B cell (primary cell): ENCODE data around the gene SPTY2D1. TPM values are rescaled to one million over a fixed set of nuclear protein-coding genes. Genes with fewer than 3 reads are reported as not detected.

ENCODE experiments used
- ATAC-seq: fragments of 200-7000 bp; cut with Tn5 transposase; one replicate; pipeline ENCODE4 v1.10.0; 2021; ENCODE audit warnings: low read depth, mild to moderate bottlenecking, moderate number of reproducible peaks, moderate library complexity
- CTCF ChIA-PET: fragments of 350-600 bp; sonication (Branson Sonifier 250); formaldehyde crosslinking; loops from one replicate; lab custom pipeline; 2021; ENCODE audit warnings: antibody characterized with exemption, inconsistent platforms; lab: Charles Lee
- POLR2A ChIA-PET: fragments of 350-600 bp; sonication (Branson Sonifier 250); formaldehyde crosslinking; loops from one replicate; lab custom pipeline; 2021; ENCODE audit warnings: antibody characterized with exemption; lab: Charles Lee
- DNase-seq: peaks from one replicate; pipeline ENCODE4 v3.0.0; 2013
- H2AFZ ChIP-seq: 2 replicates; pipeline ENCODE4 v1.6.1; 2012; ENCODE audit warnings: mild to moderate bottlenecking, low read depth, low read length; ENCODE audit not compliant: insufficient read depth, poor library complexity, severe bottlenecking
- H3K27ac ChIP-seq, 2 donors: 1 replicate in 1 of 2; 2 replicates in 1 of 2; pipeline ENCODE4 v1.5.1; 2012 to 2013; ENCODE audit warnings: low read length in 2 of 2, mild to moderate bottlenecking in 2 of 2, moderate library complexity in 1 of 2
- H3K27me3 ChIP-seq, 4 experiments: fragments of 200-600 bp in 1 of 4; sonication (generic) in 1 of 4; replicated peaks in 1 of 4; 1 replicate in 2 of 4; 2 replicates in 2 of 4; pipeline versions ENCODE4 v1.6.1 to v1.7.0; 2013 to 2016; ENCODE audit warnings: low read length in 3 of 4, mild to moderate bottlenecking in 2 of 4, mixed read lengths in 1 of 4, moderate library complexity in 1 of 4; ENCODE audit not compliant: insufficient read depth in 4 of 4, control insufficient read depth in 3 of 4; ENCODE audit errors: control extremely low read depth in 1 of 4
- H3K36me3 ChIP-seq, 2 experiments: replicated peaks in 1 of 2; 1 replicate in 1 of 2; 2 replicates in 1 of 2; pipeline versions ENCODE4 v1.6.1 to v1.7.1; 2013; ENCODE audit warnings: low read length in 1 of 2; ENCODE audit not compliant: insufficient read depth in 2 of 2, control insufficient read depth in 1 of 2; ENCODE audit errors: control extremely low read depth in 1 of 2, extremely low read depth in 1 of 2
- H3K4me1 ChIP-seq, 2 donors: fragments of 200-600 bp in 1 of 2; sonication (generic) in 1 of 2; 1 replicate in 1 of 2; 2 replicates in 1 of 2; pipeline versions ENCODE4 v1.5.1 to v1.6.1; 2013 to 2017; ENCODE audit warnings: low read length in 2 of 2; ENCODE audit not compliant: control insufficient read depth in 2 of 2, insufficient read depth in 2 of 2
- H3K4me2 ChIP-seq: replicated peaks from 2 replicates; pipeline ENCODE3; 2012; ENCODE audit warnings: mild to moderate bottlenecking, low read depth, low read length; ENCODE audit not compliant: poor library complexity, severe bottlenecking
- H3K4me3 ChIP-seq, 5 experiments: fragments of 200-600 bp in 1 of 5; sonication (generic) in 1 of 5; 1 replicate in 3 of 5; 2 replicates in 2 of 5; pipeline versions ENCODE4 v1.5.1 to v1.7.0; 2011 to 2016; ENCODE audit warnings: low read length in 4 of 5, mild to moderate bottlenecking in 4 of 5, low read depth in 2 of 5, control low read depth in 1 of 5, moderate library complexity in 1 of 5; ENCODE audit not compliant: insufficient read depth in 1 of 5; ENCODE audit errors: control extremely low read depth in 1 of 5, extremely low read depth in 1 of 5
- H3K79me2 ChIP-seq: fragments of 200-600 bp; sonication (generic); one replicate; pipeline ENCODE4 v1.6.0; 2016; ENCODE audit warnings: low read length; ENCODE audit not compliant: control insufficient read depth, insufficient read depth
- H3K9ac ChIP-seq: fragments of 200-600 bp; sonication (generic); 2 replicates; pipeline ENCODE4 v1.6.1; 2017; ENCODE audit warnings: mild to moderate bottlenecking, low read length, moderate library complexity
- H3K9me3 ChIP-seq, 3 donors: one replicate each; pipeline versions ENCODE4 v1.6.1 to v1.7.1; 2013; ENCODE audit warnings: low read length in 2 of 3; ENCODE audit not compliant: control insufficient read depth in 2 of 3, insufficient read depth in 1 of 3; ENCODE audit errors: control extremely low read depth in 1 of 3
- H4K20me1 ChIP-seq: 2 replicates; pipeline ENCODE4 v1.6.0; 2012; ENCODE audit warnings: mild to moderate bottlenecking, low read length; ENCODE audit not compliant: insufficient read depth, control insufficient read depth, poor library complexity, severe bottlenecking
- H3K27ac Mint-ChIP-seq: one replicate; pipeline ENCODE4 v1.8.0; 2021; ENCODE audit warnings: mixed read lengths
- H3K27me3 Mint-ChIP-seq: one replicate; pipeline ENCODE4 v1.8.0; 2021; ENCODE audit warnings: mixed read lengths
- H3K4me1 Mint-ChIP-seq: one replicate; pipeline ENCODE4 v1.8.0; 2021; ENCODE audit warnings: mixed read lengths
- H3K4me3 Mint-ChIP-seq: one replicate; pipeline ENCODE4 v1.8.0; 2021; ENCODE audit warnings: mixed read lengths
- H3K9me3 Mint-ChIP-seq: one replicate; pipeline ENCODE4 v1.8.0; 2022; ENCODE audit warnings: mixed read lengths; ENCODE audit not compliant: insufficient read depth
- EZH2 ChIP-seq: IDR thresholded peaks from 2 replicates; pipeline ENCODE4 v1.6.1; 2012; ENCODE audit warnings: borderline replicate concordance, low read depth, mild to moderate bottlenecking, moderate library complexity, low read length; ENCODE audit not compliant: insufficient read depth, poor library complexity, severe bottlenecking
- WGBS: methylation state at CpG from one replicate; pipeline ENCODE4 v1.1.5; 2013; ENCODE audit warnings: missing lambda C conversion rate; ENCODE audit not compliant: insufficient coverage; 5-methylcytosine and 5-hydroxymethylcytosine counted together
- intact Hi-C: fragments of 100-400 bp; cut with micrococcal nuclease; formaldehyde crosslinking; loops from one replicate; pipeline ENCODE4 v1.10.0; 2022
- polyA plus RNA-seq: library from polyadenylated mRNA; depleted of rRNA; stranded (reverse); fragments of >200 nt; gene quantifications from 2 replicates; pipeline ENCODE4 v1.2.3, GENCODE V29; 2012
- total RNA-seq, 2 donors: library from RNA; stranded (reverse); fragments of 120-200 nt in 1 of 2; gene quantifications; 1 replicate in 1 of 2; 2 replicates in 1 of 2; pipeline versions ENCODE4 v1.2.3 to v1.2.4, GENCODE V29; 2013 to 2022
- TF ChIP-seq, protein P1 (sequence below): fragments of 200-600 bp; IDR thresholded peaks from one replicate; pipeline ENCODE4 v1.8.0; 2022; ENCODE audit warnings: antibody characterized with exemption, mild to moderate bottlenecking

SPTY2D1 gene
- total and polyA plus RNA-seq, 2 donors (not counting 1 experiment from before 2014, with no cell fraction given): 4.7 to 17.8 TPM

- H3K4me1 Mint-ChIP-seq: peaks cover 3% of the 10 kb centered on the region
- ChIA-PET POLR2A (interaction anchor here (0.7 to 2.1 kb wide), 2 partner anchors 46 to 294 kb away, joined by 3 to 5 read pairs; partner anchors contain the start of gene SPTY2D1), CTCF (interaction anchor here (0.6 to 1.2 kb wide), 3 partner anchors 14 to 143 kb away, joined by 3 to 5 read pairs (median 3); no protein-coding TSS in a partner anchor)
- H3K9me3 Mint-ChIP-seq: no peaks in the 10 kb centered on the region
- H3K27ac Mint-ChIP-seq: no peak within 1 kb of the TSS
- Histone ChIP-seq H4K20me1 (no peaks in the 10 kb centered on the region), H3K79me2 (peaks cover 16% of the 10 kb centered on the region), H3K4me2 (peak within 1 kb of the TSS; percentile 90), H2AFZ (peak within 1 kb of the TSS; percentile 95), H3K4me3 (peak within 1 kb of the TSS; percentile 92 to 97 (median 96)), H3K27me3 (no peaks in the 10 kb centered on the region), H3K27ac (peak within 1 kb of the TSS; percentile 41 to 78), H3K36me3 (no peaks in the 10 kb centered on the region), H3K9ac (peak within 1 kb of the TSS; percentile 91), H3K9me3 (no peaks in the 10 kb centered on the region), H3K4me1 (peaks cover 13 to 17% of the 10 kb centered on the region in 2 donors)
- no peaks in the 10 kb centered on the region for H3K27me3 Mint-ChIP-seq
- peak; percentile 73 for DNase-seq
- intact Hi-C loops: loop anchor here (1.0 to 5.0 kb wide), 4 partner anchors 46 to 266 kb away; partner anchors contain the start of genes GTF2H1, HPS5, SPTY2D1 and TMEM86A
- H3K4me3 Mint-ChIP-seq: no peak within 1 kb of the TSS
- WGBS: 4% methylated on average over 42 of the region's 50 CpGs
- TF ChIP-seq, protein P1, sequence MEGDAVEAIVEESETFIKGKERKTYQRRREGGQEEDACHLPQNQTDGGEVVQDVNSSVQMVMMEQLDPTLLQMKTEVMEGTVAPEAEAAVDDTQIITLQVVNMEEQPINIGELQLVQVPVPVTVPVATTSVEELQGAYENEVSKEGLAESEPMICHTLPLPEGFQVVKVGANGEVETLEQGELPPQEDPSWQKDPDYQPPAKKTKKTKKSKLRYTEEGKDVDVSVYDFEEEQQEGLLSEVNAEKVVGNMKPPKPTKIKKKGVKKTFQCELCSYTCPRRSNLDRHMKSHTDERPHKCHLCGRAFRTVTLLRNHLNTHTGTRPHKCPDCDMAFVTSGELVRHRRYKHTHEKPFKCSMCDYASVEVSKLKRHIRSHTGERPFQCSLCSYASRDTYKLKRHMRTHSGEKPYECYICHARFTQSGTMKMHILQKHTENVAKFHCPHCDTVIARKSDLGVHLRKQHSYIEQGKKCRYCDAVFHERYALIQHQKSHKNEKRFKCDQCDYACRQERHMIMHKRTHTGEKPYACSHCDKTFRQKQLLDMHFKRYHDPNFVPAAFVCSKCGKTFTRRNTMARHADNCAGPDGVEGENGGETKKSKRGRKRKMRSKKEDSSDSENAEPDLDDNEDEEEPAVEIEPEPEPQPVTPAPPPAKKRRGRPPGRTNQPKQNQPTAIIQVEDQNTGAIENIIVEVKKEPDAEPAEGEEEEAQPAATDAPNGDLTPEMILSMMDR: no peak
- TF ChIP-seq EZH2: no peak
- ATAC-seq: peak; percentile 87
Observed at GRCh38 chr11:18588297-18589252, 45.6 kb downstream of the SPTY2D1 start, which contains the start of gene UEVLD. Gene UEVLD (minus strand): TSS chr11:18588734. CDS start chr11:18588654, 80 bp downstream.
